Stimulated activated CD4-positive, alpha-beta T cell treated with anti-CD3 and anti-CD28 coated beads, Interleukin-1b, Interleukin-23, amount 100 ng/mL, for 4 hours (primary cell): ENCODE measurements around the gene PPP1R7.

Experiments used
- DNase-seq, 2 donors: peaks; one replicate each; pipeline ENCODE4 v3.0.0-alpha.2; 2020; ENCODE audit warnings: low read depth in 2 of 2

PPP1R7 gene

GRCh38 chr2:241211276-241211675 is 61.0 kb downstream of the PPP1R7 start:
- DNase-seq, result no peak

- DNase-seq, result no peak
Measured at GRCh38 chr2:241213041-241213440, 62.8 kb downstream of the PPP1R7 start.

- DNase-seq, result no peak
Measured at GRCh38 chr2:241213567-241213966, 63.3 kb downstream of the PPP1R7 start.

- DNase-seq, result no peak
Measured at GRCh38 chr2:241214209-241214608, 63.9 kb downstream of the PPP1R7 start.

- DNase-seq, result no peak
Measured at GRCh38 chr2:241214766-241215165, 64.5 kb downstream of the PPP1R7 start.

GRCh38 chr2:241215421-241215820 is 65.2 kb downstream of the PPP1R7 start:
- DNase-seq, result no peak

- no peak for DNase-seq
Measured at GRCh38 chr2:241216211-241216761, 66.0 kb downstream of the PPP1R7 start.

GRCh38 chr2:241217320-241218031 is 67.2 kb downstream of the PPP1R7 start:
- DNase-seq, result peak; percentile 8 to 26

GRCh38 chr2:241218131-241219029 is 68.1 kb downstream of the PPP1R7 start:
- peak; percentile 15 to 30 for DNase-seq

GRCh38 chr2:241219030-241219382 is 68.7 kb downstream of the PPP1R7 start:
- DNase-seq, result no peak

GRCh38 chr2:241219856-241220356 is 69.6 kb downstream of the PPP1R7 start:
- DNase-seq, result no peak

GRCh38 chr2:241223211-241224017 is 73.1 kb downstream of the PPP1R7 start:
- DNase-seq, result no peak

GRCh38 chr2:241224018-241224850 is 74.0 kb downstream of the PPP1R7 start:
- DNase-seq, result no peak

- DNase-seq, result no peak
Measured at GRCh38 chr2:241224851-241225438, 74.7 kb downstream of the PPP1R7 start.

GRCh38 chr2:241225545-241225944 is 75.3 kb downstream of the PPP1R7 start:
- no peak for DNase-seq

- no peak for DNase-seq
Measured at GRCh38 chr2:241225983-241226382, 75.7 kb downstream of the PPP1R7 start.

GRCh38 chr2:241226723-241227572 is 76.7 kb downstream of the PPP1R7 start:
- no peak for DNase-seq

- no peak for DNase-seq
Measured at GRCh38 chr2:241227594-241227993, 77.3 kb downstream of the PPP1R7 start.

GRCh38 chr2:241228081-241228859 is 78.0 kb downstream of the PPP1R7 start:
- no peak for DNase-seq
